Liver (tissue), 9 donors: ENCODE data around the gene MSI2. TPM values are rescaled to one million over a fixed set of nuclear protein-coding genes. Genes with fewer than 3 reads are reported as not detected.

Experiments used
- DNase-seq: peaks from one replicate; pipeline ENCODE4 v3.0.0-alpha.2; 2017; ENCODE audit warnings: low spot score
- H3K27ac ChIP-seq, 2 donors: one replicate each; pipeline ENCODE4 v1.7.0; 2013; ENCODE audit warnings: inconsistent platforms in 2 of 2, low read length in 2 of 2, control low read depth in 1 of 2, low read depth in 1 of 2, mild to moderate bottlenecking in 1 of 2
- H3K27me3 ChIP-seq, 4 donors: one replicate each; pipeline versions ENCODE4 v1.6.1 to v1.7.0; 2013; ENCODE audit warnings: low read length in 3 of 4, inconsistent platforms in 1 of 4, mild to moderate bottlenecking in 1 of 4, moderate library complexity in 1 of 4; ENCODE audit not compliant: control insufficient read depth in 4 of 4, insufficient read depth in 4 of 4
- H3K36me3 ChIP-seq, 4 donors: one replicate each; pipeline versions ENCODE4 v1.6.1 to v1.7.0; 2013; ENCODE audit warnings: low read length in 3 of 4, mild to moderate bottlenecking in 3 of 4, low read depth in 1 of 4, moderate library complexity in 1 of 4; ENCODE audit not compliant: control insufficient read depth in 4 of 4, insufficient read depth in 3 of 4
- H3K4me1 ChIP-seq, 4 donors: one replicate each; pipeline versions ENCODE4 v1.6.1 to v1.7.0; 2013; ENCODE audit warnings: low read length in 3 of 4, mild to moderate bottlenecking in 3 of 4, moderate library complexity in 1 of 4; ENCODE audit not compliant: control insufficient read depth in 4 of 4, insufficient read depth in 4 of 4
- H3K4me3 ChIP-seq, 3 donors: one replicate each; pipeline versions ENCODE4 v1.6.1 to v1.7.0; 2013; ENCODE audit warnings: low read length in 3 of 3, control low read depth in 1 of 3, low read depth in 1 of 3, mild to moderate bottlenecking in 1 of 3
- H3K9ac ChIP-seq, 2 donors: one replicate each; pipeline ENCODE4 v1.7.0; 2013; ENCODE audit warnings: low read length in 2 of 2, mild to moderate bottlenecking in 2 of 2, moderate library complexity in 2 of 2, control low read depth in 1 of 2, low read depth in 1 of 2
- H3K9me3 ChIP-seq, 4 donors: one replicate each; pipeline versions ENCODE4 v1.6.1 to v1.7.0; 2013; ENCODE audit warnings: low read length in 3 of 4; ENCODE audit not compliant: control insufficient read depth in 4 of 4
- EGR1 ChIP-seq, 2 donors: IDR thresholded peaks; 2 replicates each; pipeline ENCODE4 v1.6.1; 2016 to 2018; ENCODE audit warnings: antibody characterized with exemption in 2 of 2, low read depth in 2 of 2
- FOXA1 ChIP-seq: IDR thresholded peaks from 2 replicates; pipeline ENCODE4 v1.6.1; 2016; ENCODE audit warnings: antibody characterized with exemption
- FOXA2 ChIP-seq: IDR thresholded peaks from 2 replicates; pipeline ENCODE4 v1.6.1; 2016; ENCODE audit warnings: antibody characterized with exemption
- GABPA ChIP-seq, 2 donors: IDR thresholded peaks in 1 of 2; conservative IDR thresholded peaks in 1 of 2; 2 replicates each; pipeline ENCODE4 v1.6.1; 2016; ENCODE audit warnings: antibody characterized with exemption in 2 of 2, mild to moderate bottlenecking in 1 of 2, moderate library complexity in 1 of 2
- HNF4A ChIP-seq, 2 donors: conservative IDR thresholded peaks; 2 replicates each; pipeline ENCODE4 v1.6.1; 2016; ENCODE audit warnings: antibody characterized with exemption in 2 of 2, mild to moderate bottlenecking in 2 of 2
- HNF4G ChIP-seq: IDR thresholded peaks from 2 replicates; pipeline ENCODE4 v1.6.1; 2016; ENCODE audit warnings: antibody characterized with exemption
- JUND ChIP-seq, 2 donors: IDR thresholded peaks; 2 replicates each; pipeline ENCODE4 v1.6.1; 2016; ENCODE audit warnings: antibody characterized with exemption in 2 of 2
- MAX ChIP-seq: IDR thresholded peaks from 2 replicates; pipeline ENCODE4 v1.6.1; 2016; ENCODE audit warnings: antibody characterized with exemption
- NR2F2 ChIP-seq: IDR thresholded peaks from 2 replicates; pipeline ENCODE4 v1.6.1; 2016; ENCODE audit warnings: antibody characterized with exemption
- RAD21 ChIP-seq, 2 donors: IDR thresholded peaks; 2 replicates each; pipeline ENCODE4 v1.6.1; 2016; ENCODE audit warnings: antibody characterized with exemption in 2 of 2, mild to moderate bottlenecking in 2 of 2
- RXRA ChIP-seq, 2 donors: IDR thresholded peaks; 2 replicates each; pipeline ENCODE4 v1.6.1; 2017 to 2018; ENCODE audit warnings: antibody characterized with exemption in 2 of 2, mild to moderate bottlenecking in 1 of 2
- TAF1 ChIP-seq: conservative IDR thresholded peaks from 2 replicates; pipeline ENCODE4 v1.6.1; 2016; ENCODE audit warnings: antibody characterized with exemption, mild to moderate bottlenecking
- YY1 ChIP-seq: IDR thresholded peaks from 2 replicates; pipeline ENCODE4 v1.6.1; 2016; ENCODE audit warnings: antibody characterized with exemption, mild to moderate bottlenecking
- WGBS: extraction: QIAGEN DNeasy Blood & Tissue Kit; methylation state at CpG from one replicate; pipeline ENCODE4 v1.1.7; 2013; 5-methylcytosine and 5-hydroxymethylcytosine counted together
- polyA plus RNA-seq, 2 donors: library from polyadenylated mRNA; stranded (reverse) in 1 of 2; unstranded in 1 of 2; fragments of 200-250 nt in 1 of 2; fragments of >200 nt in 1 of 2; fragmentation: Nextera tagmentation in 1 of 2; extraction: Ambion mirVana in 1 of 2; gene quantifications; one replicate each; pipeline versions ENCODE4 v1.2.1 to v1.2.3, GENCODE V29; 2013 to 2015
- total RNA-seq, 2 donors: library from RNA; depleted of rRNA; stranded (reverse); fragments of >200 nt; gene quantifications; one replicate each; pipeline ENCODE4 v1.2.3, GENCODE V29; 2014
- TF ChIP-seq, protein P1 (sequence below): fragments of 150-350 bp; IDR thresholded peaks from 2 replicates; pipeline ENCODE4 v1.5.1; 2017; ENCODE audit warnings: improper control_type of control experiment, low read depth, low read length; ENCODE audit not compliant: missing input control
- TF ChIP-seq, protein P2 (sequence below): IDR thresholded peaks from 2 replicates; pipeline ENCODE4 v1.6.1; 2016; ENCODE audit warnings: antibody characterized with exemption, mild to moderate bottlenecking
- TF ChIP-seq, protein P3 (sequence below): IDR thresholded peaks from 2 replicates; pipeline ENCODE4 v1.6.1; 2016; ENCODE audit warnings: antibody characterized with exemption
- TF ChIP-seq, protein P4 (sequence below): IDR thresholded peaks from 2 replicates; pipeline ENCODE4 v1.6.1; 2016; ENCODE audit warnings: antibody characterized with exemption
- donor health status: healthy.
- donor health status: healthy.
- donor health status: healthy.
- donor health status: healthy.
- donor health status: healthy.

The MSI2 gene
- total and polyA plus RNA-seq, 4 donors = 5.7 to 15.6 (median 9.2) TPM

DNA sequence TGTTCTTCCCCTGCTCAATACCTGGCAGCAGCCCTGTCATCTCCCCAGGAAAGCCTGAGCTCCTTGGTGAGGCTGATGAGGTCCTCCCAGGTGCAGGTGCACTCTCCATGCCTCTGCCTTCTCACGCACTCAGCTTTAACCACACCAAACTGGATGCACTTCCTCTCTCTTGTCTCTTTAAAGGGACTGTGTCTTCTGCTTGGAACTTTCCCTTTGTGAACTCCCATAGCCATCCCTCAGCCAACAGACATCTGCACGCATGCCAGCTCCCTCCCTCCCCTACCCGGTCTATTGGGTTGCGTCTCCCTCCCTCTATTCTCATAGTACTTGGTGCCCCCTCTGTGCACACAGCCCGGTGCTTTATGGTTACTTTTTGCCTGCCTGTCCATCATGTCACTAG, 231.2 kb downstream of the MSI2 start:
- no peaks in the 10 kb centered on the region for H3K9me3 ChIP-seq
- H3K36me3 ChIP-seq = no peaks in the 10 kb centered on the region
- no peaks in the 10 kb centered on the region for H3K27me3 ChIP-seq
- DNase-seq = no peak
- TF ChIP-seq EGR1 (IDR thresholded peaks at IDR 0.05; ENCODE audit: low read depth in 2 of 2) (no peak), TAF1 (no peak), YY1 (no peak), MAX (no peak), RXRA (IDR thresholded peaks at IDR 0.05) (no peak), RAD21 (IDR thresholded peaks at IDR 0.05) (no peak), JUND (IDR thresholded peaks at IDR 0.05) (no peak), NR2F2 (no peak), HNF4G (no peak), GABPA (IDR thresholded peaks at IDR 0.05 in 1 of 2, conservative IDR thresholded peaks at IDR 0.05 in 1 of 2) (no peak)
- TF ChIP-seq, protein P1, sequence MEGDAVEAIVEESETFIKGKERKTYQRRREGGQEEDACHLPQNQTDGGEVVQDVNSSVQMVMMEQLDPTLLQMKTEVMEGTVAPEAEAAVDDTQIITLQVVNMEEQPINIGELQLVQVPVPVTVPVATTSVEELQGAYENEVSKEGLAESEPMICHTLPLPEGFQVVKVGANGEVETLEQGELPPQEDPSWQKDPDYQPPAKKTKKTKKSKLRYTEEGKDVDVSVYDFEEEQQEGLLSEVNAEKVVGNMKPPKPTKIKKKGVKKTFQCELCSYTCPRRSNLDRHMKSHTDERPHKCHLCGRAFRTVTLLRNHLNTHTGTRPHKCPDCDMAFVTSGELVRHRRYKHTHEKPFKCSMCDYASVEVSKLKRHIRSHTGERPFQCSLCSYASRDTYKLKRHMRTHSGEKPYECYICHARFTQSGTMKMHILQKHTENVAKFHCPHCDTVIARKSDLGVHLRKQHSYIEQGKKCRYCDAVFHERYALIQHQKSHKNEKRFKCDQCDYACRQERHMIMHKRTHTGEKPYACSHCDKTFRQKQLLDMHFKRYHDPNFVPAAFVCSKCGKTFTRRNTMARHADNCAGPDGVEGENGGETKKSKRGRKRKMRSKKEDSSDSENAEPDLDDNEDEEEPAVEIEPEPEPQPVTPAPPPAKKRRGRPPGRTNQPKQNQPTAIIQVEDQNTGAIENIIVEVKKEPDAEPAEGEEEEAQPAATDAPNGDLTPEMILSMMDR = no peak
- TF ChIP-seq, protein P2, sequence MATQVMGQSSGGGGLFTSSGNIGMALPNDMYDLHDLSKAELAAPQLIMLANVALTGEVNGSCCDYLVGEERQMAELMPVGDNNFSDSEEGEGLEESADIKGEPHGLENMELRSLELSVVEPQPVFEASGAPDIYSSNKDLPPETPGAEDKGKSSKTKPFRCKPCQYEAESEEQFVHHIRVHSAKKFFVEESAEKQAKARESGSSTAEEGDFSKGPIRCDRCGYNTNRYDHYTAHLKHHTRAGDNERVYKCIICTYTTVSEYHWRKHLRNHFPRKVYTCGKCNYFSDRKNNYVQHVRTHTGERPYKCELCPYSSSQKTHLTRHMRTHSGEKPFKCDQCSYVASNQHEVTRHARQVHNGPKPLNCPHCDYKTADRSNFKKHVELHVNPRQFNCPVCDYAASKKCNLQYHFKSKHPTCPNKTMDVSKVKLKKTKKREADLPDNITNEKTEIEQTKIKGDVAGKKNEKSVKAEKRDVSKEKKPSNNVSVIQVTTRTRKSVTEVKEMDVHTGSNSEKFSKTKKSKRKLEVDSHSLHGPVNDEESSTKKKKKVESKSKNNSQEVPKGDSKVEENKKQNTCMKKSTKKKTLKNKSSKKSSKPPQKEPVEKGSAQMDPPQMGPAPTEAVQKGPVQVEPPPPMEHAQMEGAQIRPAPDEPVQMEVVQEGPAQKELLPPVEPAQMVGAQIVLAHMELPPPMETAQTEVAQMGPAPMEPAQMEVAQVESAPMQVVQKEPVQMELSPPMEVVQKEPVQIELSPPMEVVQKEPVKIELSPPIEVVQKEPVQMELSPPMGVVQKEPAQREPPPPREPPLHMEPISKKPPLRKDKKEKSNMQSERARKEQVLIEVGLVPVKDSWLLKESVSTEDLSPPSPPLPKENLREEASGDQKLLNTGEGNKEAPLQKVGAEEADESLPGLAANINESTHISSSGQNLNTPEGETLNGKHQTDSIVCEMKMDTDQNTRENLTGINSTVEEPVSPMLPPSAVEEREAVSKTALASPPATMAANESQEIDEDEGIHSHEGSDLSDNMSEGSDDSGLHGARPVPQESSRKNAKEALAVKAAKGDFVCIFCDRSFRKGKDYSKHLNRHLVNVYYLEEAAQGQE = no peak
- 85% methylated on average over 5 of the region's 5 CpGs for WGBS
- no peaks in the 10 kb centered on the region for H3K4me1 ChIP-seq
- no peak overlapping the region for H3K4me3 ChIP-seq
- no peak overlapping the region for H3K27ac ChIP-seq
- no peak overlapping the region for H3K9ac ChIP-seq

- DNase-seq = no peak
- Histone ChIP-seq H3K27me3 (no peaks in the 10 kb centered on the region), H3K4me1 (no peaks in the 10 kb centered on the region), H3K27ac (no peak overlapping the region), H3K9me3 (no peaks in the 10 kb centered on the region), H3K36me3 (no peaks in the 10 kb centered on the region), H3K9ac (no peak overlapping the region), H3K4me3 (no peak overlapping the region)
- 90% methylated on average over 9 of the region's 9 CpGs for WGBS
- TF ChIP-seq FOXA2 (no peak), FOXA1 (no peak), YY1 (no peak), JUND (IDR thresholded peaks at IDR 0.05) (no peak), HNF4A (conservative IDR thresholded peaks at IDR 0.05) (no peak), MAX (no peak), RAD21 (IDR thresholded peaks at IDR 0.05) (no peak), HNF4G (no peak)
- TF ChIP-seq, protein P1 = no peak
- TF ChIP-seq, protein P2 = no peak
- TF ChIP-seq, protein P3, sequence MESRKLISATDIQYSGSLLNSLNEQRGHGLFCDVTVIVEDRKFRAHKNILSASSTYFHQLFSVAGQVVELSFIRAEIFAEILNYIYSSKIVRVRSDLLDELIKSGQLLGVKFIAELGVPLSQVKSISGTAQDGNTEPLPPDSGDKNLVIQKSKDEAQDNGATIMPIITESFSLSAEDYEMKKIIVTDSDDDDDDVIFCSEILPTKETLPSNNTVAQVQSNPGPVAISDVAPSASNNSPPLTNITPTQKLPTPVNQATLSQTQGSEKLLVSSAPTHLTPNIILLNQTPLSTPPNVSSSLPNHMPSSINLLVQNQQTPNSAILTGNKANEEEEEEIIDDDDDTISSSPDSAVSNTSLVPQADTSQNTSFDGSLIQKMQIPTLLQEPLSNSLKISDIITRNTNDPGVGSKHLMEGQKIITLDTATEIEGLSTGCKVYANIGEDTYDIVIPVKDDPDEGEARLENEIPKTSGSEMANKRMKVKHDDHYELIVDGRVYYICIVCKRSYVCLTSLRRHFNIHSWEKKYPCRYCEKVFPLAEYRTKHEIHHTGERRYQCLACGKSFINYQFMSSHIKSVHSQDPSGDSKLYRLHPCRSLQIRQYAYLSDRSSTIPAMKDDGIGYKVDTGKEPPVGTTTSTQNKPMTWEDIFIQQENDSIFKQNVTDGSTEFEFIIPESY = no peak
- TF ChIP-seq, protein P4, sequence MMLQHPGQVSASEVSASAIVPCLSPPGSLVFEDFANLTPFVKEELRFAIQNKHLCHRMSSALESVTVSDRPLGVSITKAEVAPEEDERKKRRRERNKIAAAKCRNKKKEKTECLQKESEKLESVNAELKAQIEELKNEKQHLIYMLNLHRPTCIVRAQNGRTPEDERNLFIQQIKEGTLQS = no peak
Observed at GRCh38 chr17:57488856-57489255, 232.5 kb downstream of the MSI2 start.
